Prostate gland (tissue), 2 donors: ENCODE results near the gene HOXC12. TPM values are rescaled to one million over a fixed set of nuclear protein-coding genes. Genes with fewer than 3 reads are reported as not detected.

Experiments
- DNase-seq: peaks from one replicate; pipeline ENCODE4 v3.0.0-alpha.2; 2019; ENCODE audit warnings: low spot score
- H3K27ac ChIP-seq, 2 donors: fragments of 200-600 bp; sonication (generic); 2 replicates each; pipeline ENCODE4 v1.5.1; 2017 to 2019
- H3K27me3 ChIP-seq: fragments of 200-600 bp; sonication (generic); replicated peaks from 2 replicates; pipeline ENCODE4 v1.5.1; 2019; ENCODE audit not compliant: insufficient read depth
- H3K36me3 ChIP-seq, 2 donors: fragments of 200-600 bp; sonication (generic); 1 replicate in 1 of 2; 2 replicates in 1 of 2; pipeline versions ENCODE4 v1.5.1 to v1.8.1; 2017 to 2019
- H3K4me1 ChIP-seq: fragments of 200-600 bp; sonication (generic); replicated peaks from 2 replicates; pipeline ENCODE4 v1.5.1; 2019
- H3K4me3 ChIP-seq, 2 donors: fragments of 200-600 bp; sonication (generic); 2 replicates each; pipeline ENCODE4 v1.5.1; 2017 to 2019
- H3K9me3 ChIP-seq: fragments of 200-600 bp; sonication (generic); 2 replicates; pipeline ENCODE4 v1.5.1; 2017
- POLR2A ChIP-seq: fragments of 450-650 bp; IDR thresholded peaks from one replicate; pipeline ENCODE4 v1.6.1; 2016; ENCODE audit warnings: antibody characterized with exemption, mild to moderate bottlenecking
- POLR2AphosphoS5 ChIP-seq: sonication (generic); formaldehyde crosslinking; IDR thresholded peaks from one replicate; pipeline ENCODE4 v1.6.1; 2017; ENCODE audit warnings: antibody characterized with exemption
- WGBS: methylation state at CpG from one replicate; pipeline ENCODE4 v1.1.5; 2018; 5-methylcytosine and 5-hydroxymethylcytosine counted together
- intact Hi-C: fragments of 100-400 bp; cut with DNase I; formaldehyde crosslinking; loops from one replicate; pipeline ENCODE4 v1.14.2; 2022
- total RNA-seq, 2 donors: library from RNA; depleted of rRNA; stranded (reverse); fragments of >200 nt; gene quantifications; one replicate each; pipeline ENCODE4 v1.1.0, GENCODE V29; 2016
- TF ChIP-seq, protein P1 (sequence below), 4 experiments: fragments of 200-600 bp in 2 of 4; fragments of 450-650 bp in 2 of 4; sonication (generic) in 2 of 4; IDR thresholded peaks; 1 replicate in 3 of 4; 2 replicates in 1 of 4; pipeline ENCODE4 v1.5.1; 2016 to 2019; ENCODE audit warnings: antibody characterized with exemption in 4 of 4, mild to moderate bottlenecking in 2 of 4, moderate library complexity in 2 of 4

Gene HOXC12
- total RNA-seq, 2 donors from 2014 or later: not detected

GRCh38 chr12:53961025-53961761 lies 6.5 kb downstream of the HOXC12 start:
- WGBS: 17% methylated on average over 44 of the region's 72 CpGs
- TF ChIP-seq POLR2A: no peak
- Histone ChIP-seq H3K9me3 (no peaks in the 10 kb centered on the region), H3K27me3 (peaks cover 71% of the 10 kb centered on the region), H3K27ac (no peak overlapping the region), H3K4me3 (no peak overlapping the region), H3K4me1 (no peaks in the 10 kb centered on the region), H3K36me3 (no peaks in the 10 kb centered on the region)
- no peak for DNase-seq
- intact Hi-C loops: no loop called here

GRCh38 chr12:53963005-53963404 lies 8.3 kb downstream of the HOXC12 start:
- H3K27me3 ChIP-seq: peaks cover 60% of the 10 kb centered on the region
- TF ChIP-seq, protein P1, sequence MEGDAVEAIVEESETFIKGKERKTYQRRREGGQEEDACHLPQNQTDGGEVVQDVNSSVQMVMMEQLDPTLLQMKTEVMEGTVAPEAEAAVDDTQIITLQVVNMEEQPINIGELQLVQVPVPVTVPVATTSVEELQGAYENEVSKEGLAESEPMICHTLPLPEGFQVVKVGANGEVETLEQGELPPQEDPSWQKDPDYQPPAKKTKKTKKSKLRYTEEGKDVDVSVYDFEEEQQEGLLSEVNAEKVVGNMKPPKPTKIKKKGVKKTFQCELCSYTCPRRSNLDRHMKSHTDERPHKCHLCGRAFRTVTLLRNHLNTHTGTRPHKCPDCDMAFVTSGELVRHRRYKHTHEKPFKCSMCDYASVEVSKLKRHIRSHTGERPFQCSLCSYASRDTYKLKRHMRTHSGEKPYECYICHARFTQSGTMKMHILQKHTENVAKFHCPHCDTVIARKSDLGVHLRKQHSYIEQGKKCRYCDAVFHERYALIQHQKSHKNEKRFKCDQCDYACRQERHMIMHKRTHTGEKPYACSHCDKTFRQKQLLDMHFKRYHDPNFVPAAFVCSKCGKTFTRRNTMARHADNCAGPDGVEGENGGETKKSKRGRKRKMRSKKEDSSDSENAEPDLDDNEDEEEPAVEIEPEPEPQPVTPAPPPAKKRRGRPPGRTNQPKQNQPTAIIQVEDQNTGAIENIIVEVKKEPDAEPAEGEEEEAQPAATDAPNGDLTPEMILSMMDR (IDR thresholded peaks at IDR 0.05): no peak
- TF ChIP-seq POLR2A: no peak
- TF ChIP-seq POLR2AphosphoS5: no peak

GRCh38 chr12:53963434-53964314 lies 9.0 kb downstream of the HOXC12 start:
- 26% methylated on average over 38 of the region's 38 CpGs for WGBS
- TF ChIP-seq, protein P1 (IDR thresholded peaks at IDR 0.05): no peak
- TF ChIP-seq POLR2A (no peak), POLR2AphosphoS5 (no peak)
- Histone ChIP-seq H3K27me3 (peaks cover 54% of the 10 kb centered on the region), H3K36me3 (no peaks in the 10 kb centered on the region), H3K4me3 (no peak overlapping the region), H3K27ac (no peak overlapping the region), H3K4me1 (no peaks in the 10 kb centered on the region), H3K9me3 (no peaks in the 10 kb centered on the region)
- intact Hi-C loops: no loop called here
- DNase-seq: no peak

More at GRCh38 chr12:53963005-53963404, 8.3 kb downstream of the HOXC12 start:
- H3K9me3 ChIP-seq: no peaks in the 10 kb centered on the region
- WGBS: 63% methylated on average over 7 of the region's 7 CpGs
- no peaks in the 10 kb centered on the region for H3K4me1 ChIP-seq
- no peak overlapping the region for H3K27ac ChIP-seq
- no peak for DNase-seq
- no peak overlapping the region for H3K4me3 ChIP-seq
- intact Hi-C loops: no loop called here
- no peaks in the 10 kb centered on the region for H3K36me3 ChIP-seq

- no peaks in the 10 kb centered on the region for H3K4me1 ChIP-seq
- 39% methylated on average over 2 of the region's 2 CpGs for WGBS
- H3K27me3 ChIP-seq: peaks cover 57% of the 10 kb centered on the region
- no peak for DNase-seq
- H3K36me3 ChIP-seq: no peaks in the 10 kb centered on the region
- no peaks in the 10 kb centered on the region for H3K9me3 ChIP-seq
- H3K27ac ChIP-seq: no peak overlapping the region
- TF ChIP-seq POLR2A (no peak), POLR2AphosphoS5 (no peak)
- TF ChIP-seq, protein P1 (IDR thresholded peaks at IDR 0.05): no peak
- no peak overlapping the region for H3K4me3 ChIP-seq
- intact Hi-C loops: no loop called here
Observed at GRCh38 chr12:53964315-53964713, 9.6 kb downstream of the HOXC12 start.

DNA sequence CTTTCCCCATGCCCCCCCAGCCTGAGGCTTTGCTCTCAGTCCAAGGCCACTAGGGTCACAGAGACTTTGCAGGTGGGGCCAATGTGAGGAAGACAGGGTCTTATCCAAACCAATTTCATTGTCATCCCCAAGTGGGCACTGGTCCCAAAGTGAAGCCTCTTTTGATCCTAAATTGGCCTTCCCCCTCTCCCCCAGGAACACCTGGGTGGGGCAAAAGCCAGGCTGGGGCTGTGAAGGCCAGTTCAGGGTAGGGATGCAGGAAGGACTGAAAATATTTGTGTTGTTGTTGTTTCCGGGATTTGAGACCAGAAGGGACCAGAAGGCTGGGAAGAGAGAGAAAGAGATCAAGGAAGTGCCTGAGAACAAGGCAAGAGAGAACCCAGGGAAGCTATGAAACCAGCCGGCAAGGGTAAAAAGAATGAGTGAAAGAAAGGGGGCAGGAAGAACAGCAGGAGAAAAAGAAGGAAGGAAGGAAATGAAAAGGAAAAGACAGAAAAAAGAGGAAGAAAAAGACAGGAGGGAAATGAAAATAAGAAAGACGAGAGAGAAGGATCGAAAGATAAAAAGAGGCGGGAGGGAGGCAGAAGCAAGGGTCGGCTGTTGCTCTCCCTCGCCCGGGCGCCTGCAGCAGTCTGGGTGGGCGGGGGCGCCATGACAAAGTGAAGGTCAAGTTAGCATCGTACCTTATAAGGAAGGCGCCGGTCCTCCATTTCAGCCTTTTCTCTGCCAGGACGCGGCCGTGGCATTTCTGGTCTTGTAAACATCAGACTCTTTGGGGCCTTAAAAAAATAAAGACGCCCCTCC lies 10.8 kb downstream of the HOXC12 start:
- Histone ChIP-seq H3K9me3 (no peaks in the 10 kb centered on the region), H3K4me3 (no peak overlapping the region), H3K27ac (no peak overlapping the region), H3K4me1 (no peaks in the 10 kb centered on the region), H3K36me3 (no peaks in the 10 kb centered on the region), H3K27me3 (peaks cover 57% of the 10 kb centered on the region)
- DNase-seq: no peak
- no peak for TF ChIP-seq POLR2AphosphoS5
- intact Hi-C loops: no loop called here
- 8% methylated on average over 18 of the region's 18 CpGs for WGBS
